Gastroesophageal sphincter (tissue), 4 donors: ENCODE data around the gene KCNC3. TPM values are rescaled to one million over a fixed set of nuclear protein-coding genes. Genes with fewer than 3 reads are reported as not detected.

Experiments
- ATAC-seq: fragments of 150-250 bp; one replicate; pipeline ENCODE4 v1.9.1; 2016; ENCODE audit warnings: mild to moderate bottlenecking, moderate library complexity
- H3K27ac ChIP-seq, 4 donors: fragments of 200-600 bp; sonication (generic) in 3 of 4; 1 replicate in 3 of 4; 2 replicates in 1 of 4; pipeline ENCODE4 v1.5.1; 2016 to 2019
- H3K27me3 ChIP-seq: fragments of 200-600 bp; sonication (generic); one replicate; pipeline ENCODE4 v1.5.1; 2019
- H3K36me3 ChIP-seq, 2 donors: fragments of 200-600 bp; sonication (generic); one replicate each; pipeline ENCODE4 v1.5.1; 2019; ENCODE audit warnings: control low read depth in 1 of 2
- H3K4me1 ChIP-seq, 3 donors: fragments of 200-600 bp; sonication (generic); 1 replicate in 2 of 3; 2 replicates in 1 of 3; pipeline ENCODE4 v1.5.1; 2016 to 2019; ENCODE audit warnings: control low read depth in 2 of 3
- H3K4me3 ChIP-seq, 2 donors: fragments of 200-600 bp; sonication (generic); one replicate each; pipeline ENCODE4 v1.5.1; 2019; ENCODE audit warnings: mild to moderate bottlenecking in 1 of 2, moderate library complexity in 1 of 2
- H3K9me3 ChIP-seq, 3 donors: fragments of 200-600 bp; sonication (generic); one replicate each; pipeline ENCODE4 v1.5.1; 2017 to 2019; ENCODE audit warnings: control low read depth in 2 of 3
- CTCF ChIP-seq, 4 experiments: fragments of 200-600 bp in 2 of 4; fragments of 450-650 bp in 2 of 4; sonication (generic) in 1 of 4; IDR thresholded peaks; one replicate each; pipeline ENCODE4 v1.5.1; 2017 to 2019; ENCODE audit warnings: antibody characterized with exemption in 4 of 4, mild to moderate bottlenecking in 2 of 4, moderate library complexity in 2 of 4
- EP300 ChIP-seq: sonication (generic); formaldehyde crosslinking; IDR thresholded peaks from one replicate; pipeline ENCODE4 v1.6.1; 2017; ENCODE audit warnings: antibody characterized with exemption, mild to moderate bottlenecking
- POLR2A ChIP-seq, 2 donors: fragments of 450-650 bp; IDR thresholded peaks; one replicate each; pipeline ENCODE4 v1.6.1; 2017; ENCODE audit warnings: antibody characterized with exemption in 2 of 2, mild to moderate bottlenecking in 2 of 2, moderate library complexity in 1 of 2
- POLR2AphosphoS5 ChIP-seq: sonication (generic); formaldehyde crosslinking; IDR thresholded peaks from one replicate; pipeline ENCODE4 v1.6.1; 2017; ENCODE audit warnings: antibody characterized with exemption
- WGBS, 2 donors: methylation state at CpG; one replicate each; pipeline ENCODE4 v1.1.5; 2018; ENCODE audit warnings: low coverage in 1 of 2; 5-methylcytosine and 5-hydroxymethylcytosine counted together
- total RNA-seq, 4 donors: library from RNA; depleted of rRNA; stranded (reverse); fragments of >200 nt; gene quantifications; one replicate each; pipeline ENCODE4 v1.1.0, GENCODE V29; 2016

Gene KCNC3
- total RNA-seq, 4 donors from 2014 or later: 0.16 to 0.67 (median 0.58) TPM; not detected in 1

DNA sequence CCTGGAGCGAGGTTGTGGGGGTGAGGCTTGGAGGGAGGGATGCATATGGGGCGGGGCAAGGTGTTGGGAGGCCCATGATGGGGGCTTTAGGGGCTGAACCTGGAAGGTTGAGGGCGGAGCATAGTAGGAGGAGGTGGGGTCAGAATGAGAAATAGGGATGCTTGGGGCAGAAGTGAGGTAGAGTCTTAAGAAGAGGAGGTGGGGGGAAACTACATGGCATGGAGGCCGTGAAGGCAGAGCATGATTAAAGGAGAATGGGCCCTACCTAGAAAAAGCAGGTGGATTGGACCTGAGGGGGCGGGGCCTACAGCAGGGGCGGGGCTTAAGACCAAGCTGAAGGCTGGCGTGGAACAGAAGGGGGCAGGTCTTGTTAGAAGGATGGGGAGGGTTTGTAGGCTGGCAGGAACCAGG, 47.9 kb upstream of the KCNC3 start:
- peak; percentile 2 for ATAC-seq
- H3K4me3 ChIP-seq: peak overlapping the region; percentile 71 to 94

DNA sequence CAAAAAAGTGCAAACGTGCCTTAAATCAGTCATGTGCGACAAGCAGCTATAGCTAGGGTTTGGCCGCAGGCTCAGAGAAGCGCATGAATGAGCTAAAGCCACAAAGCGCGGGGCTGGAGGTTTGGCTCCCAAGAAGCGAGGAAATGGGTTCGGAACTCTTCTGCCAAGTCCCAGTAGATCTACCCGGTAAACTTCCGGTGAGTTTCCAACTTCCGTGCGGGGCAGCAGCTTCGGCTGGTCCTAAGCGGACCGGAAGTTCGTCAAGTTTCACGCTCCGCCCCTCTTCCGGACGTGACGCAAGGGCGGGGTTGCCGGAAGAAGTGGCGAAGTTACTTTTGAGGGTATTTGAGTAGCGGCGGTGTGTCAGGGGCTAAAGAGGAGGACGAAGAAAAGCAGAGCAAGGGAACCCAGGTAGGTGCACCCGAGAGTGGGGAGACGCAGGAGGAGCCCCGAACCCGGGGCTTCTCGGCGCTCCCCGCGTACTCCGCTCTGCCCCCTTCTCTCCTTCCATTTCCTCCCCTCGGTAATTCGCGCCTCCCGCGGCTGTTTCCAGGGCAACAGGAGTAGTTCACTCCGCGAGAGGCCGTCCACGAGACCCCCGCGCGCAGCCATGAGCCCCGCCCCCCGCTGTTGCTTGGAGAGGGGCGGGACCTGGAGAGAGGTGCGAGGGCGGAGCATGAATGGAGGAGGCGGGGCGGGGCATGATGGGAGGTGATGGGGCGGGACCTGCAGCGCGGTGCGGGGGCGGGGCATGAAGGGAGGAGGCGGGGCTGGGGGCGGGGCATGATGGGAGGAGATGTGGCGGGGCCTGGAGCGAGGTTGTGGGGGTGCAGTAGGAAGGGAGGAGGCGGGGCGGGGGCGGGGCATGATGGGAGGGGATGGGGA, 47.2 kb upstream of the KCNC3 start, which contains the start of gene NR1H2:
NR1H2 (plus strand) TSS at position 292 of the 885 bp plus-strand sequence. CDS start 1,149 bp downstream, outside the sequence.
- WGBS, 2 donors: 1 to 5% methylated on average over 22 to 26 of the region's 67 CpGs
- peak; percentile 97 for ATAC-seq
- Histone ChIP-seq H3K4me1 (peaks cover 0 to 31% (median 3%) of the 10 kb centered on the region in 3 donors), H3K4me3 (peak within 1 kb of the TSS; percentile 71 to 94), H3K27ac (peak within 1 kb of the TSS; percentile 92 to 100 (median 98)), H3K27me3 (no peaks in the 10 kb centered on the region), H3K9me3 (no peaks in the 10 kb centered on the region), H3K36me3 (peaks cover 0 to 42% of the 10 kb centered on the region in 2 donors)
- TF ChIP-seq POLR2A (IDR thresholded peaks at IDR 0.05) (peak; percentile 68 to 84), EP300 (no peak), CTCF (IDR thresholded peaks at IDR 0.05) (peak in 1 of 4 experiments; percentile 20), POLR2AphosphoS5 (peak; percentile 88)

More for the DNA sequence above, 47.9 kb upstream of the KCNC3 start:
- Histone ChIP-seq H3K27me3 (no peaks in the 10 kb centered on the region), H3K27ac (peak overlapping the region; percentile 92 to 100 (median 98)), H3K4me1 (peaks cover 0 to 31% (median 3%) of the 10 kb centered on the region in 3 donors), H3K9me3 (no peaks in the 10 kb centered on the region), H3K36me3 (peaks cover 0 to 49% of the 10 kb centered on the region in 2 donors)
- 23 to 37% methylated on average over 4 to 7 of the region's 7 CpGs for WGBS, 2 donors
- TF ChIP-seq EP300 (no peak), CTCF (IDR thresholded peaks at IDR 0.05) (no peak), POLR2AphosphoS5 (no peak), POLR2A (IDR thresholded peaks at IDR 0.05) (no peak)

DNA sequence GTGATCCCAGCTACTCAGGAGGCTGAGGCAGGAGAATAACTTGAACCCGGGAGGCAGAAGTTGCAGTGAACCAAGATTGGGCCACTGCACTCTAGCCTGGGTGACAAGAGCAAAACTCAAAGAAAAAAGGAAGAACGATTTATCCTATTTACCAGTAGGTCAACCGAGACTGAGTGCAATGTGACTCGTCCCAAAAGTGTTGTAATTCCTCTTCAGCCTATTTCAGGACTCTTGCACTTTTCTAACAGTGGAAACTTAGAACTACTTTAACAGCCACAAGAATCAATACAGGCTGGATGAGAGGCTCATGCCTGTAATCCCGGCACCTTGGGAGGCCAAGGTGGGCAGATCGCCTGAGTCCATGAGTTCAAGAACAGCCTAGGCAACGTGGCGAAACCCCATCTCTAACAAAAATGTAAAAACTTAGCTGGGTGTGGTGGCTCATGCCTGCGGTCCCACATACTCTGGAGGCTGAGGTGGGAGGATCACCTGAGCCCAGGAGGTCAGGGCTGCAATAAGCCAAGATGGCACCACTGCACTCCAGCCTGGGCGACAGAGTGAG, 42.8 kb upstream of the KCNC3 start:
- no peak overlapping the region for H3K4me3 ChIP-seq
- TF ChIP-seq POLR2A (IDR thresholded peaks at IDR 0.05) (no peak), POLR2AphosphoS5 (no peak), CTCF (IDR thresholded peaks at IDR 0.05) (no peak), EP300 (no peak)
- no peak overlapping the region for H3K27ac ChIP-seq
- 71 to 83% methylated on average over 4 to 6 of the region's 10 CpGs for WGBS, 2 donors
- H3K36me3 ChIP-seq: no peaks in the 10 kb centered on the region
- H3K9me3 ChIP-seq: no peaks in the 10 kb centered on the region
- H3K27me3 ChIP-seq: no peaks in the 10 kb centered on the region
- no peak for ATAC-seq
- H3K4me1 ChIP-seq: peaks cover 0 to 15% (median under 1%) of the 10 kb centered on the region in 3 donors

DNA sequence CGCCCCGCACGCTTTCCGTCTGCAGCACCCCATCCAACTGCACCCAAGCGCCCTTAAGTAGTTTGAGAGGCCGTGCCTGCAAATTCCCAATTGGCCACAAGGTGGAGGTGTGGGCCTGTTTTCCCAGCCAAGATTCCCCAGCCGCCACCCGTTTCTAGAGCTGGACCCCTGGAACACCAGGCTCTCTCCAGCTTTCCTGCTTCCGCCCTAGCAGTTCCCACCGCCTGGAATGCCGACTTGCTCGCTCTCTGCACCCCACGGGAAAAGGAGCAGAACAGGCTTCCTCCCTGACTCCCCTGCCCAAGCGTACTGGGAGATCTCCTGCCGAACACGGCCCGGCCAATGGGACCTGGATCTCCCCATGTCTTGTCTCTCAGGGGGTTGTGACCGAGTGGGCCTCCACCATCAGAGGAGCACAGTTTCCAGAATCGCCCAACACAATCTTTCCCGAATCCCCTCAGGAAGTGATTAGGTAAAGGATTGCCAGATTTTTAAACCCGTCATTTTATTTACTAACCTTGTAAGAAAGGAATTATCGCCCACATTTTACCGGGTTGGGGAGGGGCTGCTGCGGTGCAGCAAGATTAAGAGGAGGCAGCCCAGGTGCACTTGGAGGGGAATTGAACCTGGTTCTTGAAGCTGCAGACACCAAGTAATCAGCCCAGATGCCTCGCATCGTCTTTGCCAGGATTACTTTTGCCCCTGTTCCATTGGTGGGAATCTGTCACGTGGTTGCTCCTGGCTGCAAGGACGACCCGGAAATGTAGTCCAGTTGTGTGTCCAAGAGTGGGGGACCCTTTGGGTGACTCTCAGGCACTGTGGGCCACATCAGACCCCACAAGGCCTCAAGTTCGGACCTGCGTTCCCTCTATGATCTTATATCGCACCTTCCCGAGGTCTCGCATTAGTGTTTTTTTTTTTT, 39.7 kb upstream of the KCNC3 start:
- Histone ChIP-seq H3K9me3 (no peaks in the 10 kb centered on the region), H3K4me1 (peaks cover 0 to 5% (median 0%) of the 10 kb centered on the region in 3 donors), H3K4me3 (peak overlapping the region; percentile 44 to 60), H3K36me3 (no peaks in the 10 kb centered on the region), H3K27me3 (no peaks in the 10 kb centered on the region), H3K27ac (peak overlapping the region; percentile 34 to 84 (median 78))
- peak; percentile 93 for ATAC-seq
- 12% methylated on average over 5 to 20 of the region's 34 CpGs for WGBS, 2 donors
- no peak for TF ChIP-seq EP300
- TF ChIP-seq POLR2AphosphoS5: no peak
- TF ChIP-seq CTCF (IDR thresholded peaks at IDR 0.05): peak in 3 of 4 experiments; percentile 89 to 97 (median 93)
- peak in 1 of 2 donors; percentile 12 for TF ChIP-seq POLR2A (IDR thresholded peaks at IDR 0.05)
